ENCODE results near the gene TP73.

GRCh38 chr1:3611170-3612019 is 40.9 kb upstream of the TP73 start, which contains the start of gene MEGF6:
- no peak for TF ChIP-seq CTCF (IDR thresholded peaks at IDR 0.05; ENCODE audit: poor library complexity, severe bottlenecking)
- TF ChIP-seq TAF1 (IDR thresholded peaks at IDR 0.05; ENCODE audit: low read depth) = no peak
- no peak for TF ChIP-seq RAD21 (conservative IDR thresholded peaks at IDR 0.05)
- TF ChIP-seq POLR2AphosphoS5 (IDR thresholded peaks at IDR 0.05) = no peak
- no peak for TF ChIP-seq EP300 (conservative IDR thresholded peaks at IDR 0.05; ENCODE audit: poor library complexity, severe bottlenecking)

Measured in neural cell (in vitro differentiated cells).